ENCODE measurements around the gene PHF5A. TPM values are rescaled to one million over a fixed set of nuclear protein-coding genes. Genes with fewer than 3 reads are reported as not detected.

PHF5A gene
- total and polyA plus RNA-seq, 2 of the 8 experiments (the other 6 are each of a cell fraction or from before 2014, with no cell fraction given), result 119 to 135 TPM

- H4K5ac ChIP-seq (ENCODE audit: insufficient read length, low read depth, low read length), result no peak overlapping the region
- no peaks in the 10 kb centered on the region; a peak in 1 of 7 replicates for H3K27me3 ChIP-seq (replicated peaks in 1 of 4; ENCODE audit: control insufficient read depth in 3 of 4, extremely low read depth in 1 of 4, insufficient read depth in 3 of 4, low read length in 3 of 4)
- no peak overlapping the region for H3K14ac ChIP-seq (ENCODE audit: insufficient read length)
- H2AFZ ChIP-seq (ENCODE audit: low read length), result no peak overlapping the region
- H3K4ac ChIP-seq (replicated peaks; ENCODE audit: insufficient read length, low read depth, low read length), result peak overlapping the region; percentile 87
- no peak overlapping the region for H3K4me3 ChIP-seq (ENCODE audit: extremely low read depth in 1 of 4, insufficient read depth in 2 of 4, low read depth in 3 of 4, low read length in 4 of 4)
- no peak overlapping the region for H4K91ac ChIP-seq (replicated peaks; ENCODE audit: insufficient read length, low read length)
- no peaks in the 10 kb centered on the region for H3K79me2 ChIP-seq (ENCODE audit: control insufficient read depth in 1 of 2, insufficient read depth in 2 of 2, low read length in 2 of 2)
- H4K8ac ChIP-seq (ENCODE audit: extremely low read depth, insufficient read depth, low read length), result no peak overlapping the region
- peaks cover 0 to 21% (median 14%) of the 10 kb centered on the region in 4 experiments; a peak in 6 of 7 replicates for H3K4me1 ChIP-seq (replicated peaks in 1 of 4; ENCODE audit: control insufficient read depth in 3 of 4, insufficient read depth in 4 of 4, low read length in 3 of 4)
- TF ChIP-seq GABPA (IDR thresholded peaks at IDR 0.05; ENCODE audit: borderline replicate concordance, insufficient read depth, low read length), result no peak
- TF ChIP-seq KDM1A (IDR thresholded peaks at IDR 0.05; ENCODE audit: borderline replicate concordance, low read length), result no peak
- TF ChIP-seq NANOG (IDR thresholded peaks at IDR 0.05; ENCODE audit: insufficient read depth, low read depth, low read length, poor library complexity, severe bottlenecking), result no peak
- no peak for TF ChIP-seq EZH2 (IDR thresholded peaks at IDR 0.05; ENCODE audit: low read depth, low read length, severe bottlenecking)
- no peak for TF ChIP-seq MAFK (IDR thresholded peaks at IDR 0.05; ENCODE audit: low read depth, low read length)
- no peak for TF ChIP-seq HDAC6 (IDR thresholded peaks at IDR 0.05; ENCODE audit: low read depth, low read length)
- TF ChIP-seq TEAD4 (IDR thresholded peaks at IDR 0.05; ENCODE audit: low read depth, low read length), result no peak
- no peak for TF ChIP-seq GTF2F1 (IDR thresholded peaks at IDR 0.05; ENCODE audit: borderline replicate concordance, low read depth, low read length)
- no peak for TF ChIP-seq JUND (IDR thresholded peaks at IDR 0.05; ENCODE audit: low read length)
- no peak for TF ChIP-seq PHF8 (conservative IDR thresholded peaks at IDR 0.05; ENCODE audit: low read depth, low read length)
- TF ChIP-seq POLR2A (IDR thresholded peaks at IDR 0.05; ENCODE audit: control extremely low read depth in 1 of 2, low read depth in 2 of 2, low read length in 2 of 2), result no peak
- TF ChIP-seq SP2 (IDR thresholded peaks at IDR 0.05; ENCODE audit: low read length), result no peak
- no peak for TF ChIP-seq ASH2L (IDR thresholded peaks at IDR 0.05; ENCODE audit: low read length)
- no peak for TF ChIP-seq BRCA1 (IDR thresholded peaks at IDR 0.05; ENCODE audit: low read depth, low read length)
- TF ChIP-seq TBP (IDR thresholded peaks at IDR 0.05; ENCODE audit: low read depth, low read length), result no peak
- H3K18ac ChIP-seq (ENCODE audit: extremely low read depth, low read length), result no peak overlapping the region
- H3K36me3 ChIP-seq (ENCODE audit: control insufficient read depth in 2 of 4, insufficient read depth in 4 of 4, low read length in 3 of 4), result no peaks in the 10 kb centered on the region
- peaks cover 0 to 3% of the 10 kb centered on the region in 2 experiments for H4K20me1 ChIP-seq (replicated peaks in 1 of 2; ENCODE audit: control insufficient read depth in 1 of 2, insufficient read depth in 2 of 2, low read length in 2 of 2)
- FAIRE-seq (no peak), DNase-seq (ENCODE audit: low read depth in 1 of 2, low spot score in 2 of 2) (no peak)
- no peak overlapping the region for H2BK20ac ChIP-seq (ENCODE audit: low read length)
- 98% methylated on average over 4 of the region's 4 CpGs; no CpG with 5 or more reads in 1 of the 2 experiments for WGBS, 2 experiments (ENCODE audit: extremely low coverage in 1 of 2, insufficient coverage in 1 of 2, insufficient read length in 1 of 2, insufficient replicate concordance in 2 of 2, low coverage in 1 of 2, low lambda C conversion rate in 2 of 2, missing lambda C conversion rate in 1 of 2)
- H2BK15ac ChIP-seq (ENCODE audit: low read length), result no peak overlapping the region
- no peak overlapping the region for H2BK120ac ChIP-seq (replicated peaks; ENCODE audit: low read depth, low read length)
- 0 out of 2 replicates have a peak overlapping the region, but pooled peaks have one; percentile 18 for H2BK5ac ChIP-seq (ENCODE audit: low read depth, low read length)
- no peak overlapping the region for H3K9ac ChIP-seq (replicated peaks in 1 of 4; ENCODE audit: extremely low read depth in 1 of 4, low read depth in 3 of 4, low read length in 3 of 4)
- no peak overlapping the region for H2AK5ac ChIP-seq (ENCODE audit: low read depth, low read length)
- POLR2A ChIA-PET (ENCODE audit: partially characterized antibody), result interaction anchor here (0.9 to 5.6 kb wide), 3 partner anchors 31 to 102 kb away, joined by 3 to 33 read pairs (median 3); partner anchors contain the start of gene TOB2
- CTCF ChIA-PET (ENCODE audit: partially characterized antibody), result interaction anchor here (0.6 kb wide), 1 partner anchor 46 kb away, joined by 3 read pairs; no protein-coding TSS in a partner anchor
- H2BK12ac ChIP-seq (ENCODE audit: low read depth, low read length), result no peak overlapping the region
- H3K23ac ChIP-seq (ENCODE audit: insufficient read length), result no peak overlapping the region
- H3K9me3 ChIP-seq (ENCODE audit: insufficient read depth in 2 of 2, low read depth in 1 of 2, low read length in 1 of 2), result no peaks in the 10 kb centered on the region
- H3K27ac ChIP-seq (ENCODE audit: low read depth, low read length), result no peak overlapping the region
- H3K56ac ChIP-seq (replicated peaks; ENCODE audit: insufficient read length, low read depth, low read length), result no peak overlapping the region
- H3K23me2 ChIP-seq (ENCODE audit: low read depth, low read length), result peaks cover 8% of the 10 kb centered on the region; the same call in 1 of the 2 replicates
- H3K4me2 ChIP-seq (ENCODE audit: insufficient read depth in 1 of 2, low read depth in 2 of 2, low read length in 2 of 2), result no peak overlapping the region; a peak in 1 of 4 replicates
- H3K79me1 ChIP-seq (ENCODE audit: low read depth, low read length), result peaks cover 4% of the 10 kb centered on the region
Measured at GRCh38 chr22:41415554-41415953, 52.9 kb downstream of the PHF5A start.

All from H1 (cell line).